A549 (cell line): ENCODE results near the gene ACBD7. TPM values are rescaled to one million over a fixed set of nuclear protein-coding genes. Genes with fewer than 3 reads are reported as not detected.

Experiments
- ATAC-seq, 2 experiments: fragments of 200-7000 bp in 1 of 2; fragments of >200 bp in 1 of 2; cut with Nextera tagmentation in 1 of 2; cut with Tn5 transposase in 1 of 2; 3 replicates each; pipeline versions ENCODE4 v1.8.0 to v1.9.1; 2018 to 2020; ENCODE audit warnings: mild to moderate bottlenecking in 1 of 2, moderate library complexity in 1 of 2
- CTCF ChIA-PET: fragments of 300-600 bp; sonication (Branson Sonifier 250); formaldehyde crosslinking; extraction: SDS; loops from one replicate; lab custom pipeline; 2021; ENCODE audit warnings: antibody characterized with exemption, inconsistent platforms; lab: Yijun Ruan, JAX
- POLR2A ChIA-PET: fragments of 350-600 bp; formaldehyde crosslinking; extraction: SDS; loops from one replicate; lab custom pipeline; 2021; ENCODE audit warnings: antibody characterized with exemption, inconsistent platforms; lab: Yijun Ruan, JAX
- DNase-seq, 2 experiments: peaks; one replicate each; pipeline versions ENCODE4 v3.0.0 to v3.0.0-alpha.2; 2011 to 2016; ENCODE audit warnings: low read depth in 1 of 2, low spot score in 1 of 2
- FAIRE-seq: peaks from 2 replicates; lab custom pipeline; 2011; peaks lifted over from hg19 to GRCh38; lab: Jason Lieb, UNC
- H3K27ac ChIP-seq, 2 experiments: fragments of >200 bp; sonication (Bioruptor Twin); formaldehyde crosslinking; 3 replicates each; pipeline ENCODE4 v1.5.1; 2016 to 2017
- H3K4me1 ChIP-seq: fragments of >200 bp; sonication (Bioruptor Twin); formaldehyde crosslinking; 3 replicates; pipeline ENCODE4 v1.6.1; 2016
- H3K4me2 ChIP-seq: fragments of >200 bp; sonication (Bioruptor Twin); formaldehyde crosslinking; 3 replicates; pipeline ENCODE4 v1.6.1; 2016
- H3K4me3 ChIP-seq: fragments of >200 bp; sonication (Bioruptor Twin); formaldehyde crosslinking; 3 replicates; pipeline ENCODE4 v1.5.1; 2016
- H3K9me3 ChIP-seq: fragments of >200 bp; sonication (Bioruptor Twin); formaldehyde crosslinking; 3 replicates; pipeline ENCODE4 v1.6.1; 2016
- BHLHE40 ChIP-seq: IDR thresholded peaks from 2 replicates; pipeline ENCODE4 v1.6.1; 2012; ENCODE audit warnings: low read depth, low read length, inconsistent platforms
- CEBPB ChIP-seq, 2 experiments: fragments of >200 bp in 1 of 2; sonication (Bioruptor Twin) in 1 of 2; formaldehyde crosslinking in 1 of 2; IDR thresholded peaks; 2 replicates each; pipeline ENCODE4 v1.6.1; 2012 to 2016
- CHD2 ChIP-seq: fragments of 150-350 bp; IDR thresholded peaks from 2 replicates; pipeline ENCODE4 v1.6.1; 2014; ENCODE audit warnings: low read length; ENCODE audit not compliant: partially characterized antibody
- EHF ChIP-seq: fragments of 250-450 bp; sonication (Bioruptor Pico); IDR thresholded peaks from 2 replicates; pipeline ENCODE4 v1.5.0; 2020; ENCODE audit warnings: mild to moderate bottlenecking
- EHMT2 ChIP-seq: fragments of 200-600 bp; sonication (generic); IDR thresholded peaks from 2 replicates; pipeline ENCODE4 v1.6.1; 2016; ENCODE audit warnings: antibody characterized with exemption, low read depth, mild to moderate bottlenecking, moderate library complexity
- FOSB ChIP-seq: fragments of 250-450 bp; sonication (Bioruptor Pico); IDR thresholded peaks from 2 replicates; pipeline ENCODE4 v1.5.0; 2020; ENCODE audit warnings: mild to moderate bottlenecking, moderate library complexity
- FOSL2 ChIP-seq, 2 experiments: fragments of 450-650 bp in 1 of 2; fragments of >200 bp in 1 of 2; sonication (Bioruptor Twin) in 1 of 2; formaldehyde crosslinking; IDR thresholded peaks; 2 replicates each; pipeline versions ENCODE4 v1.5.0 to v1.6.1; 2016 to 2020; ENCODE audit warnings: mild to moderate bottlenecking in 1 of 2, moderate library complexity in 1 of 2
- FOXS1 ChIP-seq: fragments of 250-450 bp; sonication (Bioruptor Pico); IDR thresholded peaks from 2 replicates; pipeline ENCODE4 v1.5.0; 2020; ENCODE audit warnings: mild to moderate bottlenecking, moderate library complexity
- HDAC2 ChIP-seq: fragments of 200-600 bp; sonication (generic); IDR thresholded peaks from 2 replicates; pipeline ENCODE4 v1.6.1; 2016
- HES2 ChIP-seq: fragments of >200 bp; sonication (Bioruptor Twin); formaldehyde crosslinking; IDR thresholded peaks from 2 replicates; pipeline ENCODE4 v1.6.1; 2016
- HEYL ChIP-seq: fragments of 250-450 bp; sonication (Bioruptor Pico); IDR thresholded peaks from 2 replicates; pipeline ENCODE4 v1.8.0; 2021; ENCODE audit warnings: mild to moderate bottlenecking, moderate library complexity
- JUNB ChIP-seq: fragments of >200 bp; sonication (Bioruptor Twin); formaldehyde crosslinking; IDR thresholded peaks from 2 replicates; pipeline ENCODE4 v1.6.1; 2016
- MAX ChIP-seq: IDR thresholded peaks from 2 replicates; pipeline ENCODE4 v1.6.1; 2012
- MAZ ChIP-seq: fragments of 150-350 bp; IDR thresholded peaks from 2 replicates; pipeline ENCODE4 v1.6.1; 2014; ENCODE audit warnings: antibody characterized with exemption, low read depth, low read length, borderline replicate concordance
- SREBF2 ChIP-seq: fragments of 450-650 bp; IDR thresholded peaks from 2 replicates; pipeline ENCODE4 v1.6.1; 2014; ENCODE audit warnings: mild to moderate bottlenecking, moderate library complexity
- ZFP36 ChIP-seq: fragments of 450-650 bp; IDR thresholded peaks from 2 replicates; pipeline ENCODE4 v1.6.1; 2014; ENCODE audit warnings: borderline replicate concordance; ENCODE audit not compliant: partially characterized antibody
- ZNF302 ChIP-seq: fragments of 250-450 bp; sonication (Bioruptor Pico); IDR thresholded peaks from 2 replicates; pipeline ENCODE4 v1.9.0; 2021; ENCODE audit warnings: inconsistent platforms, mild to moderate bottlenecking, moderate library complexity
- ZSCAN20 ChIP-seq: fragments of 250-450 bp; sonication (Bioruptor Pico); IDR thresholded peaks from 2 replicates; pipeline ENCODE4 v1.8.0; 2022; ENCODE audit warnings: mild to moderate bottlenecking, moderate library complexity
- WGBS: methylation state at CpG from one replicate; pipeline ENCODE4 v1.1.6; 2017; ENCODE audit errors: missing lambda C conversion rate; 5-methylcytosine and 5-hydroxymethylcytosine counted together
- polyA plus RNA-seq, 4 experiments: library from polyadenylated mRNA; depleted of rRNA in 3 of 4; stranded (reverse); fragments of >200 nt; fragmentation: RNase III in 1 of 4; extraction: RNeasy Plus Mini Kit Qiagen cat#74134 plus additional on column Dnase treatment in 1 of 4; gene quantifications; 2 replicates in 3 of 4; 3 replicates in 1 of 4; pipeline ENCODE4 v1.2.3, GENCODE V29; 2011 to 2017
- TF ChIP-seq, protein P1 (sequence below): fragments of 200-600 bp; sonication (generic); IDR thresholded peaks from 2 replicates; pipeline ENCODE4 v1.6.1; 2016; ENCODE audit warnings: antibody characterized with exemption, mild to moderate bottlenecking, moderate library complexity
- TF ChIP-seq, protein P2 (sequence below): fragments of 450-650 bp; IDR thresholded peaks from 2 replicates; pipeline ENCODE4 v1.6.1; 2014; ENCODE audit warnings: antibody characterized with exemption
- TF ChIP-seq, protein P3 (sequence below): fragments of 250-450 bp; sonication (Bioruptor Pico); IDR thresholded peaks from 2 replicates; pipeline ENCODE4 v1.5.0; 2020; ENCODE audit warnings: low read depth, mild to moderate bottlenecking, moderate library complexity

The ACBD7 gene
- polyA plus RNA-seq, 2 of the 4 experiments (the other 2 are of a cell fraction), result 0.90 to 1.2 TPM

- Histone ChIP-seq H3K27ac (no peak overlapping the region), H3K4me3 (no peak overlapping the region), H3K4me2 (no peak overlapping the region), H3K9me3 (no peaks in the 10 kb centered on the region), H3K4me1 (no peaks in the 10 kb centered on the region)
- no peak for ATAC-seq
- TF ChIP-seq EHMT2, result no peak
- no peak for TF ChIP-seq ZNF302
- no peak for TF ChIP-seq FOXS1
- TF ChIP-seq, protein P1, sequence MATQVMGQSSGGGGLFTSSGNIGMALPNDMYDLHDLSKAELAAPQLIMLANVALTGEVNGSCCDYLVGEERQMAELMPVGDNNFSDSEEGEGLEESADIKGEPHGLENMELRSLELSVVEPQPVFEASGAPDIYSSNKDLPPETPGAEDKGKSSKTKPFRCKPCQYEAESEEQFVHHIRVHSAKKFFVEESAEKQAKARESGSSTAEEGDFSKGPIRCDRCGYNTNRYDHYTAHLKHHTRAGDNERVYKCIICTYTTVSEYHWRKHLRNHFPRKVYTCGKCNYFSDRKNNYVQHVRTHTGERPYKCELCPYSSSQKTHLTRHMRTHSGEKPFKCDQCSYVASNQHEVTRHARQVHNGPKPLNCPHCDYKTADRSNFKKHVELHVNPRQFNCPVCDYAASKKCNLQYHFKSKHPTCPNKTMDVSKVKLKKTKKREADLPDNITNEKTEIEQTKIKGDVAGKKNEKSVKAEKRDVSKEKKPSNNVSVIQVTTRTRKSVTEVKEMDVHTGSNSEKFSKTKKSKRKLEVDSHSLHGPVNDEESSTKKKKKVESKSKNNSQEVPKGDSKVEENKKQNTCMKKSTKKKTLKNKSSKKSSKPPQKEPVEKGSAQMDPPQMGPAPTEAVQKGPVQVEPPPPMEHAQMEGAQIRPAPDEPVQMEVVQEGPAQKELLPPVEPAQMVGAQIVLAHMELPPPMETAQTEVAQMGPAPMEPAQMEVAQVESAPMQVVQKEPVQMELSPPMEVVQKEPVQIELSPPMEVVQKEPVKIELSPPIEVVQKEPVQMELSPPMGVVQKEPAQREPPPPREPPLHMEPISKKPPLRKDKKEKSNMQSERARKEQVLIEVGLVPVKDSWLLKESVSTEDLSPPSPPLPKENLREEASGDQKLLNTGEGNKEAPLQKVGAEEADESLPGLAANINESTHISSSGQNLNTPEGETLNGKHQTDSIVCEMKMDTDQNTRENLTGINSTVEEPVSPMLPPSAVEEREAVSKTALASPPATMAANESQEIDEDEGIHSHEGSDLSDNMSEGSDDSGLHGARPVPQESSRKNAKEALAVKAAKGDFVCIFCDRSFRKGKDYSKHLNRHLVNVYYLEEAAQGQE, result no peak
- TF ChIP-seq ZFP36, result no peak
- CTCF ChIA-PET, result no interaction called here
- DNase-seq, result no peak
- 90% methylated on average over 3 of the region's 3 CpGs for whole genome bisulfite sequencing
- no peak for FAIRE-seq
- POLR2A ChIA-PET, result no interaction called here
These were observed 35.5 kb downstream of the ACBD7 start for GRCh38 chr10:15053061-15053460.

DNA sequence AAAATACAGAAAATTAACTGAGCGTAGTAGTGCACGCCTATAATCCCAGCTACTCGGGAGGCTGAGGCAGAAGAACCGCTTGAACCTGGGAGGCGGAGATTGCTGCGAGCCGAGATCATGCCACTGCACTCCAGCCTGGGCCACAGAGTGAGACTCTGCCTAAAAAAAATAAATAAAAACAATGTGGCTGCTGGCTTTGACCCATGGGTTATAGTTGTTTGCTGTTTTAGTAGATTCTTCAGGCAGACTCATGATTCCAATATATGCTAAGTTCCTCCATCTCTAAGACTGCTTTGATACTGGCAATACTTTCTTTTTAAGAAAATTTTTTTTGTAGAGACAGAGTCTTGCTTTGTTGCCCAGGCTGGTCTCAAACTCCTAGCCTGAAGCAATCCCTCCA, 36.5 kb downstream of the ACBD7 start:
- no peak for FAIRE-seq
- 85% methylated on average over 7 of the region's 7 CpGs for WGBS
- CTCF ChIA-PET, result interaction anchor here (0.9 kb wide), 1 partner anchor 18 kb away, joined by 3 read pairs; no protein-coding TSS in a partner anchor

GRCh38 chr10:15049533-15049932, 39.0 kb downstream of the ACBD7 start:
- ChIA-PET POLR2A (no interaction called here), CTCF (no interaction called here)
- no peak for FAIRE-seq
- no peak for DNase-seq
- no peak overlapping the region for H3K27ac ChIP-seq
- no peaks in the 10 kb centered on the region for H3K4me1 ChIP-seq
- no peak overlapping the region for H3K4me3 ChIP-seq
- no peak for ATAC-seq
- H3K4me2 ChIP-seq, result no peak overlapping the region
- TF ChIP-seq FOSB (CRISPR knock-in tag) (no peak), EHF (CRISPR knock-in tag) (no peak), ZSCAN20 (CRISPR knock-in tag) (no peak), ZNF302 (no peak), BHLHE40 (no peak), FOXS1 (no peak), JUNB (no peak), EHMT2 (no peak), HDAC2 (no peak), MAZ (no peak), HEYL (CRISPR knock-in tag) (no peak), FOSL2 (IDR thresholded peaks at IDR 0.05) (no peak), FOSL2 (CRISPR knock-in tag; IDR thresholded peaks at IDR 0.05) (no peak), SREBF2 (no peak)
- no peaks in the 10 kb centered on the region for H3K9me3 ChIP-seq

More for the DNA sequence above, 36.5 kb downstream of the ACBD7 start:
- H3K27ac ChIP-seq, result no peak overlapping the region
- no peak overlapping the region for H3K4me3 ChIP-seq
- ATAC-seq (no peak), DNase-seq (no peak)
- H3K4me2 ChIP-seq, result no peak overlapping the region
- H3K4me1 ChIP-seq, result no peaks in the 10 kb centered on the region
- TF ChIP-seq CHD2, result no peak
- no peak for TF ChIP-seq MAZ
- no peak for TF ChIP-seq EHMT2
- TF ChIP-seq FOSL2 (IDR thresholded peaks at IDR 0.05), result no peak
- TF ChIP-seq FOSL2 (CRISPR knock-in tag; IDR thresholded peaks at IDR 0.05), result no peak
- no peak for TF ChIP-seq MAX
- TF ChIP-seq, protein P2, sequence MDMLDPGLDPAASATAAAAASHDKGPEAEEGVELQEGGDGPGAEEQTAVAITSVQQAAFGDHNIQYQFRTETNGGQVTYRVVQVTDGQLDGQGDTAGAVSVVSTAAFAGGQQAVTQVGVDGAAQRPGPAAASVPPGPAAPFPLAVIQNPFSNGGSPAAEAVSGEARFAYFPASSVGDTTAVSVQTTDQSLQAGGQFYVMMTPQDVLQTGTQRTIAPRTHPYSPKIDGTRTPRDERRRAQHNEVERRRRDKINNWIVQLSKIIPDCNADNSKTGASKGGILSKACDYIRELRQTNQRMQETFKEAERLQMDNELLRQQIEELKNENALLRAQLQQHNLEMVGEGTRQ, result no peak
- no peak for TF ChIP-seq HES2
- TF ChIP-seq, protein P3, sequence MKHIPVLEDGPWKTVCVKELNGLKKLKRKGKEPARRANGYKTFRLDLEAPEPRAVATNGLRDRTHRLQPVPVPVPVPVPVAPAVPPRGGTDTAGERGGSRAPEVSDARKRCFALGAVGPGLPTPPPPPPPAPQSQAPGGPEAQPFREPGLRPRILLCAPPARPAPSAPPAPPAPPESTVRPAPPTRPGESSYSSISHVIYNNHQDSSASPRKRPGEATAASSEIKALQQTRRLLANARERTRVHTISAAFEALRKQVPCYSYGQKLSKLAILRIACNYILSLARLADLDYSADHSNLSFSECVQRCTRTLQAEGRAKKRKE (CRISPR knock-in tag), result no peak
- TF ChIP-seq CEBPB (IDR thresholded peaks at IDR 0.05), result no peak
- POLR2A ChIA-PET, result no interaction called here
- no peaks in the 10 kb centered on the region for H3K9me3 ChIP-seq
